Globus pallidus (tissue), 1 donor: ENCODE measurements around the gene ABHD4.
A peak's percentile ranks its signal among the peaks of the same experiment; 100 is the strongest.
"Not testable (repeated sequence)": the region's sequence is repeated elsewhere in the genome, so short reads cannot be mapped to it uniquely, and the experiment has no call there.

Experiments
- DNase-seq: peaks from one replicate; pipeline ENCODE4 v3.0.0-alpha.2; 2015; ENCODE audit warnings: low spot score

Gene ABHD4

DNA sequence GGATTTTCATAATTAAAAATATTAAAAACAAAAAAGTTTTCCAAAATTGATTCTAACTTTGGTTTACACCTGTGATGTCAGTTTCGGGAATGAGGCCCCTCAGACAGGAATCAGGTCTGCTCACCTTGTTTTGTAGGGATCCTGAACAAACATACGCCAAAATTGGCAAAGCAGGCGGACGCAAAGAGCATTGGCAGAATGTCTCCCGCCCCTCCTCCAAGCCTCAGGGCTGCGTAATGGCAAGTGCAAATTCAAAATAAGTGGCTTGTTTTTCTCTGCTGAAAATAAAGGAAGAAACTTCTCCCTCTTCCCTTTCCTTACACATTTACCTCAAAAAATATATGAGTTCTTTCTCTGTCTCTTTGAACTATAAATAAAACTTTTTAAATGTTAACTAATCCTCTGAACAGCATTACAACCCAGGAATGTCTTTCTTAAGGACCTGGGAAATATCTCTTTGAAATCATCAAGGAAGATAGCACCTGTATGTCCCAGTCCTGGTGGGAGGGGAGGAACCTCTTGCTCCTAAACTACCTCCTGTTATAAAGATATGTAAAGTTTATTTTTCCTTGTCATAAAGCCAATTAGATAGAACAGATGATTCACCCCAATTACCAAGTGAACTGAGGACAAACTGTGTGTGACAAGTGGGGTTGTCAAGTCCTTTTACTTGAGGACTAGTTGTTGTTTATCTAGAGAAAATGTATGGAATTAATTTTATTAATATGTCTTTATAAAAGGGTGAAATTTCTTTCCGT lies 29.6 kb downstream of the ABHD4 start:
- DNase-seq, result no peak

DNA sequence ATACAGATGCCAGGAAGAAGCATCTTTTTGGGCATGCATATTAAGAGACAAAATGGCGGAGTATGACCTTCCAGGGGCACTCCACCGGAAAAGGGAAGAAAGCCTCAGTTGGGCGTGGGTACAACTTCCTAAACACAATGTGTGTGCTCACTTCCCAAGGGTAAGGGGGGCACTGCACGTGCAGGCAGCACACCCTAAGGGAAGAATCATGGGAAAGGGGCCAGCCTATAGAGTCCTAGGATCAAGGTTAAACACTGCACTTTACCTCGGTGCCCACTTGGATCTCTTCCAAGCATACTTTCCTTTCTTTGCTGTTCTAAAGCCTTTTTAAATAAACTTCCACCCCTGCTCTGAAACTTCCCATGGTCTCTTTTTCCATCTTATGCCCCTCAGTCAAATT lies 31.3 kb downstream of the ABHD4 start:
- no peak for DNase-seq

DNA sequence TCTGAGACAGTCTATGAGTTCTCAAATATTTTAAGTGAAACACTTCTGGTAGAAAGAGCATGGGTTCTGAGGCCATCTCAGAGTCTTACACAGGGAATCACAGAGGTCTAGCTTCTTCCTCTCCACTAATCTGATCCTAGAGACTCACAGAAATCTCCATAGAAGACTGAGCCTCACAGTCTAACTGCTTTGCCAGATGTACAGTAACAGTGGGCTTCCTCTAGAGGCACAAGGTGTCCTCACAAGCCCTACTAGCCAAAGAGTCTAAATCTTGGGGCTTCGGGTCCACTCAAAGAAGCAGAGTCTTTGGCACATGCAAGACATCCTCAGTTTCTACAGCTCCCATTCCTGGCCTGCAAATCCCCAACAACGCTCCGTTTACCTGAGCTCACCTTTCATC lies 32.0 kb downstream of the ABHD4 start:
- DNase-seq, result no peak

DNA sequence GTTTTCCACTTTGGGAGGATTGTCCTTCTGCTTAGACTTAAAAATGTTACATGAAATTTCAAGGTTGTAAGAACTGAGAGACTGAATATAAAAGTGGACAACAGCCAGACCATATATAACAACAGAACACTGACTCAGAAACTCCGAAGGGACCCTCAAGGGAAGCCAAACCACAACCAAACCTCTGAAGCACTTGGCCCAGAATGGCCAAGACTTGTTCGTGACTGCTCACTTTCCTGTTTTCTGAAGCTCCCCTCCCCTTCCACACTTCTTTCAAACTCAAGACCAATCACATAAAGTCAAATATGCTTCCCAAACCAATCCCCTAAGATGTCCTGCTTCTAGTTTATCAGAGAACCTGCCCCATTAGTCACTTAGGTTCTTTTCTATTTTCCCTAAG lies 32.4 kb downstream of the ABHD4 start:
- no peak for DNase-seq

DNA sequence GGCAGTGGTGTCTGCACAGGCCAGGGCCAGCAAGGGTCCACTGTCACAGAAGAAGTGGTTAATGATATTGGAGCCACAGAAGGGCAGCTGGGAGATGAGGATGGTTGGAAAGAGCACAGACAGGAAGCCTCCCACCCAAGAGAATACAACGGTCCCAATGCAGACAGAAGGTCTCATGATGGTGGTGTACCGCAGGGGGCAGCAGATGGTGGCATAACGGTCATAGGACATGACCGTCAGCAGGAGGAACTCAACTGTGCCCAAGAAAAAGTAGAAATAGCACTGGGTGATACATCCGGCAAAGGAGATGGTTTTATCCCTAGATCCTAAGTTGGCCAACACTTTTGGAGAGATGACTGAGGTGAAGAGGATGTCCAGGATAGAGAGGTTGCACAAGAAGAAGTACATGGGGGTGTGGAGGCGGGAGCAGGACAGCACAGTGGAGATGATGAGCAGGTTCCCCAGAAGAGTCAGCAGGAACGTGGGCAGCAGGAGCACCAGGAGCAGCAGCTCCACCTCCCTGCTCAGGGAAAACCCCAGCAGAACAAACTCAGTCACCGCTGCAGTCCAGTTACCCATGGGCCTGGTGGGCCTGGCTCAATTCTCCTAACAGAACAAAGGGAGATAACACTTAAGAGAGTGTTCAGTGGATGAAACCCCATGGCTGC lies 36.3 kb downstream of the ABHD4 start:
- no peak for DNase-seq

DNA sequence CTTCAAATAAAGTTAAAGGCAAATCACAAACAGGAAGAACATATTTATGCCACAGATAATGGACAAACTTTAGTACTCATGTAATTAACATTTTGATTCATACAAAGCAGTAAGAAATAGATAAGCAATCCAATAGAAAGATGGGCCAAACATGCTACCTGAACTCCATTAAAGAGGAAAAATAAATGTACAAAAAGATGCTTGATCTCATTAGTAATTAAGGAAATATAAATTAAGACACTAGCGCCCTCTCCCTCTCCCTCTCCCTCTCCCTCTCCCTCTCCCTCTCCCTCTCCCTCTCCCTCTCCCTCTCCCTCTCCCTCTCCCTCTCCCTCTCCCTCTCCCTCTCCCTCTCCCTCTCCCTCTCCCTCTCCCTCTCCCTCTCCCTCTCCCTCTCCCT lies 37.9 kb downstream of the ABHD4 start:
- not testable (repeated sequence) for DNase-seq

DNA sequence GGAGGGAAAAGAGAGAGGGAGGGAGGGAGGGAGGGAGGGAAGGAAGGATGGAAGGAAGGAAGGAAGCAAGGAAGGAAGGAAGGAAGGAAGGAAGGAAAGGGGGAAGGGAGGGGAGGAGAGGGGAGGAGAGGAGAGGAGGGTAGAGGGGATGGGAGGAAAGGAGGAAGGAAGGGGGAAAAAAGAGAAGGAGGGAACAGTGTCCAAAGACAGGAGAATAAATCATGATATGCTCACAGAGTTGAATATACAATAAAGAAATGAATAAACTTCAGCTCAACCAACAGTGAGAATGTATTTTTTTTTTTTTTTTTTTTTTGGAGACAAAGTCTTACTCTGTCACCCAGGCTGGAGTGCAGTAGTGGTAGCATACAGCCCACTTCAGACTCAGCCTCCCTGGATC lies 42.1 kb downstream of the ABHD4 start:
- no peak for DNase-seq

DNA sequence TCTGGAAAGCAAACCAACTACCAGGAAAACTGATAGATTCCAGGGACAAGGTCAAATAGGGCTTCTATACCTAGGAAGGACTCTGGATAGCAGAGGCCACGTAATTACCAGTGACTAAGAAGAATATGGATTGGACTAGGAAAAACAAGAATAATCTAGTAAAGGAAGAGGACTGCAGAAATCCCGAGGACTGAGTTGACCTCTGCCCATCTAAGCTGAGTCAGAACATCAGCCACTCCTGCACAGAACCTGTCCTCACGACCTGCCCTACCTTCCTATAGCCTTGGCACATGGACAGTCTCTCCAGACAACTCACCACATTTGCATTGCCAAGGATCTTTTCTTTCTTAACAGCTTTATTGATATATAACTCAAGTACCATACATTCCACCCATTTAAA lies 43.7 kb downstream of the ABHD4 start:
- no peak for DNase-seq

DNA sequence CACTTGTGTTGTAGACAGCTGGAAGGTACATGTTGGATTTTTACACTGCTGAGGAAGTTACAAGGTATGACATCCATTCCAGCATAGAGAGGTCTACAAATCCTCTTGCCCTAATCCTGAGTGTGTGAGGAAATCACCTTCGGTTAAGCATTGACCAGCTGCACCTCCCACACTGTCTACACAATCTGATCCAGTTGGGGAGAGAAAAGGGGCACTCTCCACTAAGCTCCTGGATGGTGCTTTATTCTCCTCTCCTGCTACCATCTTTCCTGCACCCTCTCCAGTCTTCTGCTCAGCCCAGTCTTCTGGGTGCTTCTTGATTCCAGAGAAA lies 46.2 kb downstream of the ABHD4 start, which contains the start of gene OR6J1:
TSS of gene OR6J1 (minus strand) at position 48 of the 331 bp plus-strand sequence. CDS start 9,541 bp downstream, outside the sequence.
- DNase-seq, result no peak

DNA sequence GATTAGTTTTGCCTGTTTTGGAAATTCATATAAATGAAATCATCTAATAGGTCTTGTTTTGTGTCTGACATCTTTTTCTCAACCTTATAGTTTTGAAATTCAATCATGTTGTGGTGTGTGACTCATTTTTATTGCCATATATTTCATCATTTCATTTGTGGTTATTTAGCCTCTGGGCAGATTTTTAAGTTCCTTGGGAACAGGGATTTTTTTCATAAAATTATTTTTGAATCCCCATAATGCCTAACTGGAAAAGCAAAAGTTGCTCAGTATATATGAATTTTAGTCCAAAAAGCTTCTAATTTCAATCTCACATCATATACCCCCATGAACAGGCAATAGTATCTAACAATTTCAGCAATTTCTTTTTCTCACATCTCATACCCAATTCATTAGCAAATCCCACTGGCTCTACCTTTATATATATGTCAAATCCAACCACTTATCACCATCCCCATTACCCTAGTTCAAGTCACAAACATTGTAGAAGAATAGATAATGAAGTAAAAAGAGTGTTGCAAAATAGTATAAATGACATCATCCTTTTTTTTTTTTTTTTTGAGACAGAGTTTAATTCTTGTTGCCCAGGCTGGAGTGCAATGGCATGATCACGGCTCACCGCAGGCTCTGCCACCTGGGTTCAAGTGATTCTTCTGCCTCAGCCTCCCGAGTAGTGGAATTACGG lies 48.6 kb downstream of the ABHD4 start:
- DNase-seq, result no peak

DNA sequence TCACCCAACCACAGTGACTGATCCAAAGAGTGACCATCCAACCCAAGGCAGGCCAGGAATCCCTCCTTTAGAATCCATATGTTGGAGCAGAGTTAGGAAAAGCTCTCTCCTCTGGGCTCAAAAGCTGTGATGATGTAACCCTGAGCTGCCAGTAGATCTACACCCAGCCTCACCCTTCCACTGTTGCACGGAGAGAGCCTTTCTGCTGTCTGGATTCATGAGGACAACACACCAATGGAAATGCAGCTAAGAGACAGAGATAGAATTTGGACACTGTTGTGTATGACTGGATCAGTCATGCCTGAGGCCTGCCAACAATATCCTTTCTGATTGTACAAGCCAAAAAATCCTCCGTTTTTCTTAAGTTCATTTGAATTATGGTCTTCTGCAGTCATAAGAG lies 50.4 kb downstream of the ABHD4 start:
- DNase-seq, result no peak

DNA sequence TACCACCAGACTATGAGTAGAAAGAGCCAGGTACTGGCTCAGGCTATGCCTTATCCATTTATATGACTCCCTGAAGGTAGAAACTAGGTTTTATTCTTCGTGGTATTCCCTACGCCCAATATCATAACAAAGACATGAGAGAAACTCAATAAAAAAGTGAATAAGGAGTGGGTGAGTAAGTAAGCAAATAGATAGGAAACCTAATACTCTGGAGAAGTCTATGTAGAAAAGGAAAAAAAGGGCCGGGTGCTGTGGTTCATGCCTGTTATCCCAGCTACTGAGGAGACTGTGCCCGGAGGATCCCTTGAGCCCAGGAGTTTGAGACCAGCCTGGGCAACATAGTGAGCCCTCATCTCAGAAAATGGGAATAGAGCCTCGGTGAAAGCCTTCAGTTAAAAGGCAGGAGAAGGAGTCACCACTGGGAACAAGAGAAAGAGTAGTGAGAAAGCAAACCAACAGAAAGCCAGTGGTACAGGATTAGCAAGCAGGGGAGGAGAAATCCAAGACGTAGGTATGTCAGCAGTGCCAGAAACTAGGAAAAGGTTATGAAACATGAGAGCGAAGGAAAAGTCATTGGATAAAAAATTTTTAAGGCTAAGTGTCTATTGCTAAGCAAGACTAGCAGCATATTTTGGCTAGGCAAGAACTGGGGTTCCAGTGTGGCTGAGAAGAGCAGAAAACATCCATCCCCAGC lies 52.1 kb downstream of the ABHD4 start:
- no peak for DNase-seq

DNA sequence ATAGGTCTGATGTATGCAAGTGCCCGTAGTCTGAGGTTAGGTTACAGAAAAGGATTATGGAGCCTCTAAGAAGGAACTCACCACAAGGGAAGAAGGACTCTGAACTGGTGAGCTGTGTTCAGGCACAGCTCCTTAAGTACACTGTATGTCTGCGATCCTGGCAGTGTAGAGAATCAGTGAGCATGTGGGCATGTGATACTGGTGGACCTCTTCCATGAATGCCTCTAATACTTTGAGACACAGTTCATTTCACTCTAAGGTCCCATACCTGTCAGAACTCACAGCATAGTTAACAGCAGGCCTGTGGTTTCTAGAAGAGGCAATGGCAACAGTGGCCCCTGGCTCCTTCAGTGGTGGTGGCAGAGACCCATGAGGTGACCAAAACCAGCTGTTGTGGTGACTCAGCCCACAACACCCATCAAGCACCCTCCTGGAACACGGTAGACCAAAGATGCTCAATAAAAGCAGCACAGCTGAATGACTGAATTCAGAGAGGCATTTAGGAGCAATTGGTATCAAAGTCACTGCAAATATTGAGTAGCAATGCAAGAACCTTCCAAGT lies 52.9 kb downstream of the ABHD4 start:
- no peak for DNase-seq

DNA sequence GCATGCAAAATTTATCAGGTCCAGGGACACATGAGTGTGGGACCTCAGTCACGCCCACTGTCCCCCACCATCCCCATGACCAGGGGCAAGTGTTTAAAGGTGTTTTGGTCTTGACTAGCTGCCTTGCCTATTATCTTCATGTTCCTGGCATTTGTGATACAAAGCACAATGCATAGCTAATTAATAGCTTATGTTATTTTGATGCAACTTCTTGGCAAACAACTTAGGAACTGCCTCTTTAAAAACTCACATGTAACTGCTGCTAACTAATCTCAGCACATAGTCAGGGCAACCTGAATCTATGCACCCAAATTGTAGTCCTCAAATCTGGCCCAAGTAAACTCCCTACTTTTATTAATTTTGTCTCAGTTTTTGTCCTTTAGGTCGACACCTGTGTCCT lies 53.5 kb downstream of the ABHD4 start:
- no peak for DNase-seq

DNA sequence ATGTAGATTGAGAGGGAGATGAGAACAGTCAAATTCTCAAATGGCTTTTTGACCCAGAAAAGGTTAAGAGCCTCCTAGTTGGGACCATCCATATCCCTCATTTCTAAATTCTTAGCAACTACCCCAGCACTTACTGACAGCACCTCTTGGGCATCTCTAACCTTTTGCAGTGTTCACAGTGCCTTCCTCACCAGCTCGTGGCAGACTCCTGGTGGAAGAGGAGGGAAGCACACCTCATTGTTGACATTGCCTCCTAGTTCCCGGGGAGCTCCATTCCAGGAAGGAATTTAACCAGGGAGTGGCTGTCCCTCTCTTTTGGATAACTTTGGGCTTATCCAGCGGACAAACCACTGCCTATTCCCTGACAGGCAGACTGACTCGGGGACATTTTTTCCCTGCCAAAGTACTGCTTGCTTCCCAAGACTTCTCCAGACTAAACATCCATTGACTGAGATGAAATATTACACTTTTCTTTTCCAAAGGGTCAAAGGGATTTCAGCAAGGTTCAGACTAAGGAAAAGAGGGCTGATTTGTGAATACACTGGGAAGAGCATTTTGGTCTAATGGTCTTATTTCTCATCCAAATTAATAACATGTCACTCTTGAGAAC lies 55.0 kb downstream of the ABHD4 start:
- DNase-seq, result peak; percentile 26

DNA sequence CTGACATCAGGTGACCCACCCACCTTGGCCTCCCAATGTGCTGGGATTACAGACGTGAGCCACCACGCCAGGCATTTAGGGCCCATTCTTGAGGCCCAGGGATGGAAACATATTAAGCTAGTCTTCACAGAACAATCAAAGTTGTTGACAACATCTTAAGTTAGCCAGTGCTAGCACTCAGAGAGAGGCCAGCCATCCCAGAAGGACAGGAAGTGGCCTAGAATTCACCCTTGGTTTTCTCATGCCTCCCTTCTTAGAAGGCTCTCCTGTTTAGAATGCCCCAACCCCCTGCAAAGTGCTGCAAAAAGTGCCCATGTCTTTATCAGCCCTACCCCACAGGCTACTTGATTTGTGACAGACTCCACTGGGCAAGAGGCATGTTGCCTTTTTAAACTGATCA lies 58.1 kb downstream of the ABHD4 start:
- DNase-seq, result no peak

DNA sequence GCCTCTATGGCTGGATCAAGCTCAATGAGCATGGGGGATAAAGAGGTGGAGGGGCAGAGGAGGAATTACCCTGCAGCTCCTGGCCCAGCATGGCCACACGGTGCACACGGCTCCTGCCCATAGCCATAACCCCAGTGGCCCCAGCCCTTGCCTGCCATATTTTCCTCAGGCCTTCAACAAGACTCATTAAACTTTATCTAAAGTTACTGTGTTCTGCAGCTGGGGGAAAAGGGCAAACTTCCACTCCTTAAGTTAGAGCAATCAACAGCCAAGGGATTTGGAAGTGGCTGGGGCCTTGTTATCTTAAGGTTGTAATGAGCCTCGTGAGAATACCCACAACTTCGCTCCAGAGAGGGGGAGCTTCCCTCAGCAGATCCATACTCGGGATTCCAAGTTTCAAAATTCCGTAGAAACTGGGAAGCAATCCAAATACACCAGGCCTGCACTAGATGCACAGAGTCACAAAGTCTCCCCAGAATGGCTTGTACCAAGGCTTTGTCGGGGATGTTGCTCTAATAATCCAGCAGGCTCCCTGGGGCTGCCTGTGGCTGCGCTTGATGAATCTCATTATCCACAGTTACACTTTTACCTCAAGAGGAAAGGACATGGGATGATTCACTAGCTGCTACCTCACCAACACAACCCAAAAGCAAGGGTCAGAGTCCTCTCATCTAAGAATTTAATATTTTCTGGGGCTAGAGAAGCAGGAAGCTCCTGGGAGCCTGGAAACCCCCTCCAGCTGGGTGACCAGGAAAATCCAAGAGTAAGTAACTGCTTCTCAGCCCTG lies 59.0 kb downstream of the ABHD4 start:
- DNase-seq, result no peak

DNA sequence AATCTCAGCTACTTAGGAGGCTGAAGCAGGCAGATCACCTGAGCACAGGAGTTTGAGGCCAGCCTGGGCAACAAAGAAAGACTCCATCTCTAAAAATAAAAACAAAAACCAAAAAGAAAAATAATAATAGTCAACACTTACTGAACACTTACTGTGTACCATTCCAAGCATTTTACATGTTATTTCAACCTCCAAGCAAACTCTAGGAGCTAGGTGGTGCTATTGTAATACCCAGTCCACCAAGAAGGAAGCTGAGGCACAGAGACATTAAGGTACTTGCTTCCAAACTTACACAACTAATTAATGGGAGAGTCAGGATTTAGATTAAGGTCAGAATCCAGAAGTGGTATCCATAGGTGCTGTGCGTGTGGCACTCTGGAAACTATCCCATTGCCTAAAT lies 59.8 kb downstream of the ABHD4 start:
- DNase-seq, result peak; percentile 5

DNA sequence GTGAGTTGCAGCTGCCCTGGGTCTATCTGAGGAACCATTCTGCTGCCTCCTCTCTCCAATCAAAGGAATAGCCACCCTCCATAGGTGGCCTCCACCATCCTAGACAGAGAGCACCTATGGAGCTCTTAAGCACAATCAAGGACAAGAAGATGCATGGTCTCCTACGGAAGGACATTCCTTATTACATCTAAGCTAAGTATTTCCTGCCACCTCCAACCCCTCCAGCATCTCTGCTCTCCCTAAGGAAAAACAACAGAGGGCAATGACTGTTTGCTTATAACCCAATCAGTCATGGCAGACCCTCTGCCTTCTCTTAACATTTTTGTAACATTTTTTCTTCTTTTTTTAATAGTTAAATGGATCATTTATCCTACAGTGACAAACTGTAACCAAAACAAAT lies 60.8 kb downstream of the ABHD4 start:
- no peak for DNase-seq

DNA sequence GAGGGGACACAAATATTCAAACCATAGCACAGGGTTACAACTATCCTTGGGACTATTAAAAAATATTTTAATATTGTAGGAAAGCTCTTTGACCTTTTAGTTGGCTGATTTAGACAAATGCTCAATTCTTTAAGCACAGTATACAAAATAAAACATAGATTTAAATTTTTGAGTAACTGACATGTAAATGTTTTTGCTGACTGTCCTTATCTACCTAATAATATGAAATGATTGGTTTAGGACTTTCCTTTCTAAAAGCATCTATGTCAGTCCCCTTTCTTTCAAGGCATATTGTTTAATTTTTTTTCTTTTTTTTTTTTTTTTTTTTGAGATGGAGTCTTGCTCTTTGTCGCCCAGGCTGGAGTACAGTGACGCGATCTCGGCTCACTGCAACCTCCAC lies 62.6 kb downstream of the ABHD4 start:
- no peak for DNase-seq
